ENCODE results near the gene CTU2.

The CTU2 gene

DNA sequence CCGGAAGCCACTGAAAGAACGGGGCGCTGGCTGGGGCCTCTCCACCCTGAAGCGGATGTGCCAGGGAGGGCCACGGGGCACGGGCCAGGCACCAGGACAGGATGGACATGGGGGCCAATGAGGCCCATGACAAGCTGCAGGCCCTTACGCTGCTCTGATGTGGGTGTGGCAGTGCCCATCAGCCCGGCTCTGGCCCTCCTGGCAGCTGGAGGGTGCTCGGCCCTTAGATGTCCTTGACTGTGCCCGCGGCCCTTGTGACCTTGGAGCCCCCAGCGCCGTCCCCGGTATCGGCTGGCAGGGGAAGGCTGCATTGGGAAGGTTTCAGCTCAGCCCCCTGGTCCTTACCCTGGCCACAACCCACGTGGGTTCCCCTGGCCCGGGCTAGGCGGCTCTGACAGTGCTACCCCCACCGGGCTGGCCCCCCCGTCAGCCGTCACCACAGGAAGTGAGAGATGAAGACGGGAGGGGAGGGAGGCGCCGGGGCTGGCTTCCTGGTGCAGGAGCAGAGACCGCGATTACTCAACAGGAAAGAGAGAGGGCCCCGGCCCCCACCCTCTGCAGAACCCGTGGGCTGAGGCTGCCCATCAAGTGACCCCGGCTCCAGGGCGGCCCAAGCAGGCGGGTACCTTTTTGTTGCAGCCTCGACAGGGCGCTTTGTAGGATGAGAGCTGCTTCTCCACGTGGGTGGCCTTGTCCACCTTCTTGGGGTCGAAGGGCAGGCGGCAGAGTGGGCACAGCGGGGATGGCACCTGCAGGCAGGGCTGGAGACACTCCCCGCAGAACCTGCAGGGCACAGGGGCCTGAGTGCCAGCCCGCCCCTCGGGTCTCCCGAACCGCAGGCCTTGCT lies 5.4 kb upstream of the CTU2 start:
- ChIA-PET POLR2A (interaction anchor here (0.5 to 2.4 kb wide), 5 partner anchors 9 to 53 kb away, joined by 4 to 15 read pairs (median 6); partner anchors contain the start of gene SNAI3), CTCF (interaction anchor here (1.0 to 3.6 kb wide), 6 partner anchors 12 to 98 kb away, joined by 3 to 24 read pairs (median 4); no protein-coding TSS in a partner anchor)
- DNase-seq = peak; percentile 94 to 99 (median 98)
- no peaks in the 10 kb centered on the region for H3K27me3 ChIP-seq (replicated peaks in 2 of 5; ENCODE audit: control insufficient read depth in 4 of 5, insufficient read depth in 5 of 5, low read length in 4 of 5)
- H3K36me3 ChIP-seq (ENCODE audit: control insufficient read depth in 4 of 4, insufficient read depth in 4 of 4, low read length in 3 of 4) = peaks cover 0 to 57% (median 35%) of the 10 kb centered on the region in 4 experiments
- H3K4me1 ChIP-seq (ENCODE audit: control extremely low read depth in 1 of 4, control insufficient read depth in 4 of 4, insufficient read depth in 4 of 4, low read length in 3 of 4) = peaks cover 6 to 73% (median 69%) of the 10 kb centered on the region in 4 experiments
- peak overlapping the region in 6 of 7 experiments; percentile 8 to 87 (median 54) for H3K4me3 ChIP-seq (ENCODE audit: control insufficient read depth in 1 of 7, extremely low read depth in 1 of 7, insufficient read depth in 4 of 7, low read depth in 2 of 7, low read length in 6 of 7)
- 1% methylated on average over 36 of the region's 42 CpGs for WGBS (ENCODE audit: insufficient coverage)
- H3K27ac ChIP-seq (ENCODE audit: insufficient read depth in 1 of 2, low read depth in 1 of 2, low read length in 2 of 2, poor library complexity in 1 of 2, severe bottlenecking in 2 of 2) = peak overlapping the region in 1 of 2 experiments; percentile 77
- no peaks in the 10 kb centered on the region for H3K9me3 ChIP-seq (ENCODE audit: control extremely low read depth in 1 of 5, control insufficient read depth in 4 of 5, insufficient read depth in 2 of 5, low read depth in 1 of 5, low read length in 4 of 5)

GRCh38 chr16:88701581-88702370 lies 4.5 kb upstream of the CTU2 start:
- Histone ChIP-seq H3K9me3 (ENCODE audit: control extremely low read depth in 1 of 5, control insufficient read depth in 4 of 5, insufficient read depth in 2 of 5, low read depth in 1 of 5, low read length in 4 of 5) (no peaks in the 10 kb centered on the region), H3K4me3 (ENCODE audit: control insufficient read depth in 1 of 7, extremely low read depth in 1 of 7, insufficient read depth in 4 of 7, low read depth in 2 of 7, low read length in 6 of 7) (peak overlapping the region in 6 of 7 experiments; percentile 13 to 87 (median 50)), H3K27me3 (replicated peaks in 2 of 5; ENCODE audit: control insufficient read depth in 4 of 5, insufficient read depth in 5 of 5, low read length in 4 of 5) (no peaks in the 10 kb centered on the region), H3K4me1 (ENCODE audit: control extremely low read depth in 1 of 4, control insufficient read depth in 4 of 4, insufficient read depth in 4 of 4, low read length in 3 of 4) (peaks cover 6 to 76% (median 72%) of the 10 kb centered on the region in 4 experiments), H3K27ac (ENCODE audit: insufficient read depth in 1 of 2, low read depth in 1 of 2, low read length in 2 of 2, poor library complexity in 1 of 2, severe bottlenecking in 2 of 2) (peak overlapping the region; percentile 40 to 77), H3K36me3 (ENCODE audit: control insufficient read depth in 4 of 4, insufficient read depth in 4 of 4, low read length in 3 of 4) (peaks cover 0 to 48% (median 28%) of the 10 kb centered on the region in 4 experiments)
- WGBS (ENCODE audit: insufficient coverage) = 48% methylated on average over 27 of the region's 30 CpGs
- CTCF ChIA-PET = interaction anchor here (1.1 to 4.5 kb wide), 5 partner anchors 10 to 97 kb away, joined by 3 to 24 read pairs (median 5); no protein-coding TSS in a partner anchor
- POLR2A ChIA-PET = interaction anchor here (1.6 to 2.8 kb wide), 5 partner anchors 10 to 52 kb away, joined by 4 to 15 read pairs (median 8); partner anchors contain the start of gene SNAI3
- DNase-seq = no peak

DNA sequence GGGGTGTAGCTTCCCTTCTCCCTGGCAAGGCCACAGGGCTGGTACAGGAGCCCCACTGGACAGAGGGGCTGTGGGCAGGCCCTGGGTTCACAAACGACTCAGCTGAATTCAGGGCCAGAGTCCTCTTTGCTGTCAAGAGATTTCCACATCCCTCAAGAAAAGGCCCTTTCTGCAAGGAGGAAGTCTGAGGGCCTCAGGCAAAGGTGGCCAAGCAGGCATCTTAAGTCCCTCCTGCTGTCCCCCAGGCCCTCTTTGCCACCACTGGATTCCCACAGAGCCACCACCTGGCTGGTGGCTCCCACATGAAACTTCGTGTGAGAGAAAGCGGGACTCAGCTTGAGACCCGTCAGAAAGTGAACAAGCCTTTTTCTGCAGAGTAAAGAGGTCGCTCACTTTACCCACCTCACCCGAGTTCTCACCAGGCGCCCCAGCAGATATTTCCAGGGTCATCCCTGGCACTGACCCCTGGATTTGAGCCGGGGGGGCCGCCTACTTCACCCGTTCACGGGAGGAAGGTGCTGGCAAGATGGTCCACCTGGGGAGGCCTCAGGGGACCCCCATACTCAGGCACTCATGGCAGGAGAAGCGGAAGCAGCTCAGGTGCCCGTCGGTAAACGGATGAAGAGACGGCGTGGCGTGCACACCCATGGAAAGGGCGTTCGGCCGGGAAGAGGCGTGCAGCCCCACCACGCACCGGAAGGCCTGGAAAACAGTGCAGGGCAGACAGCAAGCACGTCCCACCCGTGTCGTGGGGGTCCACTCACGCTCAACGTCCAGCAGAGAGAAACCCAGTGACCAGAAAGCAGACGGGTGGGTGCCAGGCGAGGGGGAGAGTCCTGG lies 3.7 kb upstream of the CTU2 start:
- peak in 2 of 3 donors; percentile 40 to 42 for DNase-seq
- Histone ChIP-seq H3K27ac (ENCODE audit: insufficient read depth in 1 of 2, low read depth in 1 of 2, low read length in 2 of 2, poor library complexity in 1 of 2, severe bottlenecking in 2 of 2) (peak overlapping the region in 1 of 2 experiments; percentile 77), H3K4me3 (ENCODE audit: control insufficient read depth in 1 of 7, extremely low read depth in 1 of 7, insufficient read depth in 4 of 7, low read depth in 2 of 7, low read length in 6 of 7) (peak overlapping the region in 6 of 7 experiments; percentile 40 to 87 (median 66)), H3K36me3 (ENCODE audit: control insufficient read depth in 4 of 4, insufficient read depth in 4 of 4, low read length in 3 of 4) (peaks cover 0 to 40% (median 21%) of the 10 kb centered on the region in 4 experiments), H3K4me1 (ENCODE audit: control extremely low read depth in 1 of 4, control insufficient read depth in 4 of 4, insufficient read depth in 4 of 4, low read length in 3 of 4) (peaks cover 9 to 84% (median 81%) of the 10 kb centered on the region in 4 experiments), H3K27me3 (replicated peaks in 2 of 5; ENCODE audit: control insufficient read depth in 4 of 5, insufficient read depth in 5 of 5, low read length in 4 of 5) (no peaks in the 10 kb centered on the region), H3K9me3 (ENCODE audit: control extremely low read depth in 1 of 5, control insufficient read depth in 4 of 5, insufficient read depth in 2 of 5, low read depth in 1 of 5, low read length in 4 of 5) (no peaks in the 10 kb centered on the region)
- ChIA-PET POLR2A (interaction anchor here (0.5 to 2.8 kb wide), 6 partner anchors 11 to 550 kb away, joined by 3 to 15 read pairs (median 6); partner anchors contain the start of gene SNAI3), CTCF (interaction anchor here (0.7 to 4.5 kb wide), 7 partner anchors 9 to 481 kb away, joined by 3 to 24 read pairs (median 5); no protein-coding TSS in a partner anchor)
- 58% methylated on average over 31 of the region's 31 CpGs for WGBS (ENCODE audit: insufficient coverage)

GRCh38 chr16:88703486-88704309 lies 2.6 kb upstream of the CTU2 start:
- Histone ChIP-seq H3K4me3 (ENCODE audit: control insufficient read depth in 1 of 7, extremely low read depth in 1 of 7, insufficient read depth in 4 of 7, low read depth in 2 of 7, low read length in 6 of 7) (peak overlapping the region in 6 of 7 experiments; percentile 48 to 87 (median 66)), H3K9me3 (ENCODE audit: control extremely low read depth in 1 of 5, control insufficient read depth in 4 of 5, insufficient read depth in 2 of 5, low read depth in 1 of 5, low read length in 4 of 5) (no peaks in the 10 kb centered on the region), H3K27me3 (replicated peaks in 2 of 5; ENCODE audit: control insufficient read depth in 4 of 5, insufficient read depth in 5 of 5, low read length in 4 of 5) (no peaks in the 10 kb centered on the region), H3K4me1 (ENCODE audit: control extremely low read depth in 1 of 4, control insufficient read depth in 4 of 4, insufficient read depth in 4 of 4, low read length in 3 of 4) (peaks cover 9 to 79% (median 78%) of the 10 kb centered on the region in 4 experiments), H3K36me3 (ENCODE audit: control insufficient read depth in 4 of 4, insufficient read depth in 4 of 4, low read length in 3 of 4) (peaks cover 0 to 34% (median 13%) of the 10 kb centered on the region in 4 experiments), H3K27ac (ENCODE audit: insufficient read depth in 1 of 2, low read depth in 1 of 2, low read length in 2 of 2, poor library complexity in 1 of 2, severe bottlenecking in 2 of 2) (peak overlapping the region; percentile 64 to 77)
- POLR2A ChIA-PET = interaction anchor here (0.6 to 2.8 kb wide), 6 partner anchors 12 to 91 kb away, joined by 3 to 11 read pairs (median 3); partner anchors contain the start of genes MVD and SNAI3
- peak; percentile 56 to 84 (median 77) for DNase-seq
- CTCF ChIA-PET = interaction anchor here (0.7 to 4.5 kb wide), 7 partner anchors 8 to 65 kb away, joined by 3 to 18 read pairs (median 4); no protein-coding TSS in a partner anchor
- WGBS (ENCODE audit: insufficient coverage) = 0% methylated on average over 15 of the region's 26 CpGs

- H3K4me3 ChIP-seq (ENCODE audit: control insufficient read depth in 1 of 7, extremely low read depth in 1 of 7, insufficient read depth in 4 of 7, low read depth in 2 of 7, low read length in 6 of 7) = peak overlapping the region; percentile 70 to 93 (median 87)
- H3K36me3 ChIP-seq (ENCODE audit: control insufficient read depth in 4 of 4, insufficient read depth in 4 of 4, low read length in 3 of 4) = peaks cover 0 to 30% (median 3%) of the 10 kb centered on the region in 4 experiments
- H3K9me3 ChIP-seq (ENCODE audit: control extremely low read depth in 1 of 5, control insufficient read depth in 4 of 5, insufficient read depth in 2 of 5, low read depth in 1 of 5, low read length in 4 of 5) = no peaks in the 10 kb centered on the region
- no peaks in the 10 kb centered on the region for H3K27me3 ChIP-seq (replicated peaks in 2 of 5; ENCODE audit: control insufficient read depth in 4 of 5, insufficient read depth in 5 of 5, low read length in 4 of 5)
- peak overlapping the region in 1 of 2 experiments; percentile 75 for H3K27ac ChIP-seq (ENCODE audit: insufficient read depth in 1 of 2, low read depth in 1 of 2, low read length in 2 of 2, poor library complexity in 1 of 2, severe bottlenecking in 2 of 2)
- whole genome bisulfite sequencing (ENCODE audit: insufficient coverage) = 22% methylated on average over 7 of the region's 9 CpGs
- CTCF ChIA-PET = interaction anchor here (0.6 to 4.5 kb wide), 5 partner anchors 9 to 96 kb away, joined by 3 to 18 read pairs (median 11); no protein-coding TSS in a partner anchor
- POLR2A ChIA-PET = interaction anchor here (0.6 kb wide), 1 partner anchor 19 kb away, joined by 3 read pairs; the partner anchor contains the start of gene SNAI3
- peak in 2 of 3 donors; percentile 11 to 35 for DNase-seq
- H3K4me1 ChIP-seq (ENCODE audit: control extremely low read depth in 1 of 4, control insufficient read depth in 4 of 4, insufficient read depth in 4 of 4, low read length in 3 of 4) = peaks cover 9 to 68% (median 66%) of the 10 kb centered on the region in 4 experiments
Measured at GRCh38 chr16:88705076-88705684, 1.1 kb upstream of the CTU2 start.
